GM12878 (cell line): ENCODE data around the gene NLRP14. TPM values are rescaled to one million over a fixed set of nuclear protein-coding genes. Genes with fewer than 3 reads are reported as not detected.

ENCODE experiments used
- ATAC-seq: fragments of 200-7000 bp; cut with Tn5 transposase; 3 replicates; pipeline ENCODE4 v1.9.1; 2020; ENCODE audit warnings: mild to moderate bottlenecking, moderate library complexity
- BruUV-seq: library from RNA; stranded (reverse); fragments of 400-500 nt; replicated peaks from 2 replicates; lab custom pipeline; 2021; lab: Mats Ljungman, UMichigan
- CTCF ChIA-PET: fragments of 300-600 bp; sonication (Branson Sonifier 250); formaldehyde crosslinking; extraction: SDS; loops from one replicate; lab custom pipeline; 2021; ENCODE audit warnings: inconsistent platforms; lab: Yijun Ruan, JAX
- POLR2A ChIA-PET: fragments of 350-600 bp; formaldehyde crosslinking; extraction: SDS; loops from one replicate; lab custom pipeline; 2021; ENCODE audit warnings: inconsistent platforms; lab: Charles Lee
- RAD21 ChIA-PET: fragments of 300-600 bp; sonication (Branson Sonifier 250); formaldehyde crosslinking; loops from one replicate; lab custom pipeline; 2023; ENCODE audit warnings: antibody characterized with exemption; ENCODE audit not compliant: unreplicated experiment; lab: Charles Lee
- SMC1A ChIA-PET: fragments of 300-600 bp; sonication (Branson Sonifier 250); formaldehyde crosslinking; loops from one replicate; lab custom pipeline; 2023; ENCODE audit not compliant: unreplicated experiment, uncharacterized antibody; lab: Charles Lee
- DNase-seq: peaks from one replicate; pipeline ENCODE4 v3.0.0-alpha.2; 2011; ENCODE audit warnings: low read depth, low spot score
- FAIRE-seq: peaks from 3 replicates; lab custom pipeline; 2011; peaks lifted over from hg19 to GRCh38; lab: Jason Lieb, UNC
- H2AFZ ChIP-seq: 2 replicates; pipeline ENCODE4 v1.6.0; 2011; ENCODE audit warnings: low read depth, low read length, control low read depth; ENCODE audit not compliant: control insufficient read depth
- H3K27ac ChIP-seq: 2 replicates; pipeline ENCODE4 v1.5.1; 2011; ENCODE audit warnings: control low read depth; ENCODE audit not compliant: control insufficient read depth, insufficient read depth
- H3K27me3 ChIP-seq, 2 experiments: replicated peaks in 1 of 2; 2 replicates each; pipeline versions ENCODE4 v1.6.0 to v1.6.1; 2011; ENCODE audit warnings: low read length in 1 of 2; ENCODE audit not compliant: control insufficient read depth in 2 of 2, insufficient read depth in 2 of 2
- H3K36me3 ChIP-seq, 2 experiments: 2 replicates each; pipeline ENCODE4 v1.5.1; 2011; ENCODE audit warnings: low read length in 1 of 2; ENCODE audit not compliant: control insufficient read depth in 2 of 2, insufficient read depth in 2 of 2
- H3K4me1 ChIP-seq: 2 replicates; pipeline ENCODE4 v1.6.1; 2011; ENCODE audit warnings: mild to moderate bottlenecking, low read length, moderate library complexity, mixed read lengths; ENCODE audit not compliant: control insufficient read depth, insufficient read depth
- H3K4me2 ChIP-seq: 2 replicates; pipeline ENCODE4 v1.6.0; 2011; ENCODE audit warnings: control low read depth; ENCODE audit not compliant: control insufficient read depth, insufficient read depth
- H3K4me3 ChIP-seq: fragments of 200-600 bp; sonication (generic); 2 replicates; pipeline ENCODE4 v1.5.1; 2016
- H3K79me2 ChIP-seq: 2 replicates; pipeline ENCODE4 v1.6.0; 2011; ENCODE audit warnings: low read length; ENCODE audit not compliant: control insufficient read depth, insufficient read depth
- H3K9ac ChIP-seq: 2 replicates; pipeline ENCODE4 v1.8.0; 2011; ENCODE audit warnings: low read length, control low read depth, mixed read lengths; ENCODE audit not compliant: control insufficient read depth, insufficient read depth
- H3K9me3 ChIP-seq: replicated peaks from 3 replicates; pipeline ENCODE4 v1.5.1; 2011; ENCODE audit warnings: mild to moderate bottlenecking, low read length; ENCODE audit not compliant: control insufficient read depth, insufficient read depth
- H4K20me1 ChIP-seq: 2 replicates; pipeline ENCODE4 v1.6.0; 2011; ENCODE audit not compliant: control insufficient read depth, insufficient read depth
- POLR2A ChIP-seq: IDR thresholded peaks from 2 replicates; pipeline ENCODE4 v1.6.1; 2011; ENCODE audit warnings: low read depth, mild to moderate bottlenecking, low read length
- SMAD5 ChIP-seq: IDR thresholded peaks from 2 replicates; pipeline ENCODE4 v1.6.1; 2016; ENCODE audit warnings: antibody characterized with exemption, low read depth
- ZNF384 ChIP-seq: IDR thresholded peaks from 2 replicates; pipeline ENCODE4 v1.6.1; 2012; ENCODE audit warnings: low read depth, mild to moderate bottlenecking, low read length, improper control_type of control experiment, borderline replicate concordance
- WGBS: methylation state at CpG from one replicate; pipeline ENCODE4 v1.1.6; 2016; ENCODE audit warnings: low lambda C conversion rate; ENCODE audit not compliant: insufficient replicate concordance, insufficient coverage; ENCODE audit errors: missing lambda C conversion rate; 5-methylcytosine and 5-hydroxymethylcytosine counted together
- in situ Hi-C: fragments of 300-500 bp; cut with MboI; formaldehyde crosslinking; loops from 9 replicates; pipeline ENCODE4 v1.14.3; 2018; ENCODE audit warnings: mixed read lengths
- intact Hi-C: fragments of 100-400 bp; cut with micrococcal nuclease; formaldehyde crosslinking; loops from one replicate; pipeline ENCODE4 v1.14.2; 2022; ENCODE audit not compliant: unreplicated experiment
- polyA plus RNA-seq, 11 experiments: library from polyadenylated mRNA; depleted of rRNA in 4 of 11; unstranded in 6 of 11; stranded (reverse) in 5 of 11; fragments of >200 nt; fragmentation: Nextera tagmentation in 4 of 11; fragmentation: Illumina TruSeq in 1 of 11; extraction: Ambion mirVana in 4 of 11; extraction: Trizol in 1 of 11; gene quantifications; 1 replicate in 1 of 11; 2 replicates in 10 of 11; pipeline versions ENCODE4 v1.2.1 to v1.2.3, GENCODE V29; 2011 to 2016; ENCODE audit warnings: inconsistent platforms in 2 of 11, missing spikeins in 2 of 11, low read depth in 1 of 11
- total RNA-seq, 4 experiments: library from RNA; depleted of rRNA in 3 of 4; stranded (reverse); fragments of >200 nt in 3 of 4; fragmentation: Illumina TruSeq in 1 of 4; extraction: Trizol in 1 of 4; gene quantifications; 2 replicates each; pipeline versions ENCODE4 v1.2.1 to v1.2.3, GENCODE V29; 2013 to 2021
- TF ChIP-seq, protein P1 (sequence below): IDR thresholded peaks from 2 replicates; pipeline ENCODE4 v1.6.1; 2012; ENCODE audit warnings: low read depth, low read length, improper control_type of control experiment
- TF ChIP-seq, protein P2 (sequence below): fragments of 450-650 bp; formaldehyde crosslinking; IDR thresholded peaks from 2 replicates; pipeline ENCODE4 v1.4.0; 2022; ENCODE audit warnings: mild to moderate bottlenecking, moderate library complexity
- TF ChIP-seq, protein P3 (sequence below): fragments of 450-650 bp; IDR thresholded peaks from 2 replicates; pipeline ENCODE4 v1.6.1; 2017; ENCODE audit warnings: low read depth, mild to moderate bottlenecking, moderate library complexity
- TF ChIP-seq, protein P4 (sequence below): fragments of 450-650 bp; IDR thresholded peaks from 2 replicates; pipeline ENCODE4 v1.6.1; 2017; ENCODE audit warnings: mild to moderate bottlenecking, moderate library complexity

NLRP14 gene
- total and polyA plus RNA-seq, 10 of the 15 experiments (the other 5 are each of a cell fraction or from before 2014, with no cell fraction given), result 0.02 to 0.12 (median 0.04) TPM; not detected in 3

DNA sequence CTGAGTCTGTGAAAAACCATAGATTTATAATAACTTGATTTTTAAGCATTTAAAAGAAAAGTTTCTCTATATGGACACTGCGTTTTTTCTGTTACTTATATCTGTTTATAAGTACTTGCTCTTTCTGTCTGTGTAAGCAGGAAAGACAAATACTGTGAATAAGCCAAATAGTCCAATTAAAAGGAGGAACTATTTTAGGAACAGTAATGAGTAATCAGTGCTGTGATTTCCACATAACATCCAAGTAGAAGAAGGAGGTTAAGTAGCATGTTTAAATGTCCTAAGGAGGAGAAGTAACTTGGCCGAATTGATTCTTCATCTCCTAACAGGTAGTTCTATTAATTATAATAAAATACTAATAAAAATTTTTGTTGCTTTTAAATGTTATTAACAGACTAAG lies 40.9 kb upstream of the NLRP14 start:
- Histone ChIP-seq H3K4me3 (no peak overlapping the region), H3K4me2 (no peak overlapping the region), H3K79me2 (no peaks in the 10 kb centered on the region), H3K9me3 (no peaks in the 10 kb centered on the region), H3K4me1 (no peaks in the 10 kb centered on the region), H4K20me1 (no peaks in the 10 kb centered on the region), H3K27ac (no peak overlapping the region), H2AFZ (no peak overlapping the region), H3K9ac (no peak overlapping the region), H3K27me3 (no peaks in the 10 kb centered on the region), H3K36me3 (no peaks in the 10 kb centered on the region)
- DNase-seq (no peak), FAIRE-seq (no peak), ATAC-seq (no peak)
- intact Hi-C loops (no loop called here), in situ Hi-C loops (no loop called here)
- BruUV-seq, result no TSS peak
- ChIA-PET RAD21 (no interaction called here), SMC1A (interaction anchor here (1.3 kb wide), 1 partner anchor 10 kb away, joined by 5 read pairs; no protein-coding TSS in a partner anchor), POLR2A (no interaction called here), CTCF (interaction anchor here (1.3 kb wide), 1 partner anchor 16 kb away, joined by 5 read pairs; no protein-coding TSS in a partner anchor)
- no peak for TF ChIP-seq ZNF384
- TF ChIP-seq, protein P1, sequence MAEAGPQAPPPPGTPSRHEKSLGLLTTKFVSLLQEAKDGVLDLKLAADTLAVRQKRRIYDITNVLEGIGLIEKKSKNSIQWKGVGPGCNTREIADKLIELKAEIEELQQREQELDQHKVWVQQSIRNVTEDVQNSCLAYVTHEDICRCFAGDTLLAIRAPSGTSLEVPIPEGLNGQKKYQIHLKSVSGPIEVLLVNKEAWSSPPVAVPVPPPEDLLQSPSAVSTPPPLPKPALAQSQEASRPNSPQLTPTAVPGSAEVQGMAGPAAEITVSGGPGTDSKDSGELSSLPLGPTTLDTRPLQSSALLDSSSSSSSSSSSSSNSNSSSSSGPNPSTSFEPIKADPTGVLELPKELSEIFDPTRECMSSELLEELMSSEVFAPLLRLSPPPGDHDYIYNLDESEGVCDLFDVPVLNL, result no peak
- WGBS, result 63% methylated on average over 2 of the region's 2 CpGs

DNA sequence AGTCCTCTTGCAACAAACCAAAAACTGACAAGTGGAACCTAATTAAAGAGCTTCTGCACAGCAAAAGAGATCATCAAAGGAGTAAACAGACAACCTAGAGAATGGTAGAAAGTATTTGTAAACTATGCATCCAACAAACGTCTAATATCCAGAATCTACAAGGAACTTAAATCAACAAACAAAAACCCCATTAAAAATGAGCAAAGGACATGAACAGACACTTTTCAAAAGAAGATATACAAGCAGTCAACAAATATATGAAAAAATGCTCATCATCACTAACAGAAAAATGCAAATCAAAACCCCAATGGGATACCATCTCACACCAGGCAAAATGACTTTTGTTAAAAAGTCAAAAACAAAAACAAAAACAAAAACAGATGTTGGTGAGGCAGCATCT lies 33.8 kb upstream of the NLRP14 start:
- SMC1A ChIA-PET, result no interaction called here
- TF ChIP-seq, protein P2, sequence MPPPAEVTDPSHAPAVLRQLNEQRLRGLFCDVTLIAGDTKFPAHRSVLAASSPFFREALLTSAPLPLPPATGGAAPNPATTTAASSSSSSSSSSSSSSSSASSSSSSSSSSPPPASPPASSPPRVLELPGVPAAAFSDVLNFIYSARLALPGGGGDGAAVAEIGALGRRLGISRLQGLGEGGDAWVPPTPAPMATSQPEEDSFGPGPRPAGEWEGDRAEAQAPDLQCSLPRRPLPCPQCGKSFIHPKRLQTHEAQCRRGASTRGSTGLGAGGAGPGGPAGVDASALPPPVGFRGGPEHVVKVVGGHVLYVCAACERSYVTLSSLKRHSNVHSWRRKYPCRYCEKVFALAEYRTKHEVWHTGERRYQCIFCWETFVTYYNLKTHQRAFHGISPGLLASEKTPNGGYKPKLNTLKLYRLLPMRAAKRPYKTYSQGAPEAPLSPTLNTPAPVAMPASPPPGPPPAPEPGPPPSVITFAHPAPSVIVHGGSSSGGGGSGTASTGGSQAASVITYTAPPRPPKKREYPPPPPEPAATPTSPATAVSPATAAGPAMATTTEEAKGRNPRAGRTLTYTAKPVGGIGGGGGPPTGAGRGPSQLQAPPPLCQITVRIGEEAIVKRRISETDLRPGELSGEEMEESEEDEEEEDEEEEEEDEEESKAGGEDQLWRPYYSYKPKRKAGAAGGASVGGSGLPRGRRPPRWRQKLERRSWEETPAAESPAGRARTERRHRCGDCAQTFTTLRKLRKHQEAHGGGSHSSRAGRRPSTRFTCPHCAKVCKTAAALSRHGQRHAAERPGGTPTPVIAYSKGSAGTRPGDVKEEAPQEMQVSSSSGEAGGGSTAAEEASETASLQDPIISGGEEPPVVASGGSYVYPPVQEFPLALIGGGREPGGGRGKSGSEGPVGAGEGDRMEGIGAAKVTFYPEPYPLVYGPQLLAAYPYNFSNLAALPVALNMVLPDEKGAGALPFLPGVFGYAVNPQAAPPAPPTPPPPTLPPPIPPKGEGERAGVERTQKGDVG (CRISPR knock-in tag), result no peak
- TF ChIP-seq POLR2A (no peak), SMAD5 (no peak)
- TF ChIP-seq, protein P3, sequence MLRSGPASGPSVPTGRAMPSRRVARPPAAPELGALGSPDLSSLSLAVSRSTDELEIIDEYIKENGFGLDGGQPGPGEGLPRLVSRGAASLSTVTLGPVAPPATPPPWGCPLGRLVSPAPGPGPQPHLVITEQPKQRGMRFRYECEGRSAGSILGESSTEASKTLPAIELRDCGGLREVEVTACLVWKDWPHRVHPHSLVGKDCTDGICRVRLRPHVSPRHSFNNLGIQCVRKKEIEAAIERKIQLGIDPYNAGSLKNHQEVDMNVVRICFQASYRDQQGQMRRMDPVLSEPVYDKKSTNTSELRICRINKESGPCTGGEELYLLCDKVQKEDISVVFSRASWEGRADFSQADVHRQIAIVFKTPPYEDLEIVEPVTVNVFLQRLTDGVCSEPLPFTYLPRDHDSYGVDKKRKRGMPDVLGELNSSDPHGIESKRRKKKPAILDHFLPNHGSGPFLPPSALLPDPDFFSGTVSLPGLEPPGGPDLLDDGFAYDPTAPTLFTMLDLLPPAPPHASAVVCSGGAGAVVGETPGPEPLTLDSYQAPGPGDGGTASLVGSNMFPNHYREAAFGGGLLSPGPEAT, result no peak
- TF ChIP-seq, protein P4, sequence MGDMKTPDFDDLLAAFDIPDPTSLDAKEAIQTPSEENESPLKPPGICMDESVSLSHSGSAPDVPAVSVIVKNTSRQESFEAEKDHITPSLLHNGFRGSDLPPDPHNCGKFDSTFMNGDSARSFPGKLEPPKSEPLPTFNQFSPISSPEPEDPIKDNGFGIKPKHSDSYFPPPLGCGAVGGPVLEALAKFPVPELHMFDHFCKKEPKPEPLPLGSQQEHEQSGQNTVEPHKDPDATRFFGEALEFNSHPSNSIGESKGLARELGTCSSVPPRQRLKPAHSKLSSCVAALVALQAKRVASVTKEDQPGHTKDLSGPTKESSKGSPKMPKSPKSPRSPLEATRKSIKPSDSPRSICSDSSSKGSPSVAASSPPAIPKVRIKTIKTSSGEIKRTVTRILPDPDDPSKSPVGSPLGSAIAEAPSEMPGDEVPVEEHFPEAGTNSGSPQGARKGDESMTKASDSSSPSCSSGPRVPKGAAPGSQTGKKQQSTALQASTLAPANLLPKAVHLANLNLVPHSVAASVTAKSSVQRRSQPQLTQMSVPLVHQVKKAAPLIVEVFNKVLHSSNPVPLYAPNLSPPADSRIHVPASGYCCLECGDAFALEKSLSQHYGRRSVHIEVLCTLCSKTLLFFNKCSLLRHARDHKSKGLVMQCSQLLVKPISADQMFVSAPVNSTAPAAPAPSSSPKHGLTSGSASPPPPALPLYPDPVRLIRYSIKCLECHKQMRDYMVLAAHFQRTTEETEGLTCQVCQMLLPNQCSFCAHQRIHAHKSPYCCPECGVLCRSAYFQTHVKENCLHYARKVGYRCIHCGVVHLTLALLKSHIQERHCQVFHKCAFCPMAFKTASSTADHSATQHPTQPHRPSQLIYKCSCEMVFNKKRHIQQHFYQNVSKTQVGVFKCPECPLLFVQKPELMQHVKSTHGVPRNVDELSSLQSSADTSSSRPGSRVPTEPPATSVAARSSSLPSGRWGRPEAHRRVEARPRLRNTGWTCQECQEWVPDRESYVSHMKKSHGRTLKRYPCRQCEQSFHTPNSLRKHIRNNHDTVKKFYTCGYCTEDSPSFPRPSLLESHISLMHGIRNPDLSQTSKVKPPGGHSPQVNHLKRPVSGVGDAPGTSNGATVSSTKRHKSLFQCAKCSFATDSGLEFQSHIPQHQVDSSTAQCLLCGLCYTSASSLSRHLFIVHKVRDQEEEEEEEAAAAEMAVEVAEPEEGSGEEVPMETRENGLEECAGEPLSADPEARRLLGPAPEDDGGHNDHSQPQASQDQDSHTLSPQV, result no peak

More for the DNA sequence above, 33.8 kb upstream of the NLRP14 start:
- FAIRE-seq, result no peak
- Histone ChIP-seq H3K4me2 (no peak overlapping the region), H3K36me3 (no peaks in the 10 kb centered on the region), H2AFZ (no peak overlapping the region), H4K20me1 (no peaks in the 10 kb centered on the region), H3K4me1 (no peaks in the 10 kb centered on the region), H3K79me2 (no peaks in the 10 kb centered on the region), H3K4me3 (no peak overlapping the region), H3K27me3 (no peaks in the 10 kb centered on the region), H3K9me3 (no peaks in the 10 kb centered on the region), H3K9ac (no peak overlapping the region), H3K27ac (no peak overlapping the region)
- in situ Hi-C loops, result no loop called here
- ChIA-PET POLR2A (no interaction called here), CTCF (no interaction called here), RAD21 (no interaction called here)
- BruUV-seq, result no TSS peak
- ATAC-seq, result no peak
- no peak for DNase-seq
- intact Hi-C loops, result no loop called here
- 65% methylated on average over 1 of the region's 1 CpG for WGBS
